MCF 10A (cell line): ENCODE data around the gene FBLN1. TPM values are rescaled to one million over a fixed set of nuclear protein-coding genes. Genes with fewer than 3 reads are reported as not detected.

Experiments
- BruUV-seq: library from RNA; stranded (reverse); fragments of 400-500 nt; replicated peaks from 2 replicates; lab custom pipeline; 2021; lab: Mats Ljungman, UMichigan
- CTCF ChIA-PET: fragments of 300-600 bp; sonication (Branson Sonifier 250); formaldehyde crosslinking; extraction: SDS; loops from one replicate; lab custom pipeline; 2021; ENCODE audit warnings: antibody characterized with exemption, inconsistent platforms; lab: Yijun Ruan, JAX
- POLR2A ChIA-PET: fragments of 300-600, 350-650 bp; sonication (Branson Sonifier 250); formaldehyde crosslinking; extraction: SDS; loops from one replicate; lab custom pipeline; 2020; ENCODE audit warnings: antibody characterized with exemption, inconsistent platforms; lab: Yijun Ruan, JAX
- DNase-seq: peaks from one replicate; pipeline ENCODE4 v3.0.0-alpha.2; 2018; ENCODE audit not compliant: unreplicated experiment
- H3K27ac Mint-ChIP-seq: one replicate; pipeline ENCODE4 v1.8.0; 2022; ENCODE audit warnings: mild to moderate bottlenecking, low read depth, mixed read lengths; ENCODE audit not compliant: unreplicated experiment
- H3K27me3 Mint-ChIP-seq: one replicate; pipeline ENCODE4 v1.8.0; 2022; ENCODE audit warnings: mixed read lengths; ENCODE audit not compliant: insufficient read depth, unreplicated experiment
- H3K36me3 Mint-ChIP-seq: one replicate; pipeline ENCODE4 v1.8.0; 2022; ENCODE audit warnings: mild to moderate bottlenecking, moderate library complexity, mixed read lengths; ENCODE audit not compliant: insufficient read depth, unreplicated experiment
- H3K4me1 Mint-ChIP-seq: one replicate; pipeline ENCODE4 v1.8.0; 2022; ENCODE audit warnings: mixed read lengths; ENCODE audit not compliant: insufficient read depth, unreplicated experiment
- H3K4me3 Mint-ChIP-seq: one replicate; pipeline ENCODE4 v1.8.0; 2022; ENCODE audit warnings: mild to moderate bottlenecking, moderate library complexity, mixed read lengths; ENCODE audit not compliant: unreplicated experiment
- H3K9me3 Mint-ChIP-seq: one replicate; pipeline ENCODE4 v1.8.0; 2022; ENCODE audit warnings: mixed read lengths; ENCODE audit not compliant: unreplicated experiment
- CTCF ChIP-seq: fragments of 200-600 bp; IDR thresholded peaks from one replicate; pipeline ENCODE4 v1.8.0; 2022; ENCODE audit warnings: antibody characterized with exemption, mild to moderate bottlenecking; ENCODE audit not compliant: unreplicated experiment
- intact Hi-C: fragments of 100-400 bp; cut with micrococcal nuclease; formaldehyde crosslinking; loops from 2 replicates; pipeline ENCODE4 v1.14.1; 2022
- total RNA-seq: library from RNA; stranded (reverse); gene quantifications from 2 replicates; pipeline ENCODE4 v1.2.3, GENCODE V29; 2022

FBLN1 gene
- total RNA-seq, 1 experiment from 2014 or later, result 110 TPM

GRCh38 chr22:45636683-45637082 is 134.0 kb downstream of the FBLN1 start:
- H3K9me3 Mint-ChIP-seq, result no peaks in the 10 kb centered on the region
- no peak overlapping the region for H3K4me3 Mint-ChIP-seq
- intact Hi-C loops, result no loop called here
- no peak for DNase-seq
- ChIA-PET CTCF (interaction anchor here (0.8 kb wide), 1 partner anchor 9 kb away, joined by 4 read pairs; no protein-coding TSS in a partner anchor), POLR2A (interaction anchor here (0.6 kb wide), 2 partner anchors 62 to 98 kb away, joined by 3 to 5 read pairs; no protein-coding TSS in a partner anchor)
- no peak overlapping the region for H3K27ac Mint-ChIP-seq
- TF ChIP-seq CTCF, result no peak
- BruUV-seq, result no TSS peak
- no peaks in the 10 kb centered on the region for H3K36me3 Mint-ChIP-seq
- peaks cover 15% of the 10 kb centered on the region for H3K27me3 Mint-ChIP-seq
- peaks cover 22% of the 10 kb centered on the region for H3K4me1 Mint-ChIP-seq

DNA sequence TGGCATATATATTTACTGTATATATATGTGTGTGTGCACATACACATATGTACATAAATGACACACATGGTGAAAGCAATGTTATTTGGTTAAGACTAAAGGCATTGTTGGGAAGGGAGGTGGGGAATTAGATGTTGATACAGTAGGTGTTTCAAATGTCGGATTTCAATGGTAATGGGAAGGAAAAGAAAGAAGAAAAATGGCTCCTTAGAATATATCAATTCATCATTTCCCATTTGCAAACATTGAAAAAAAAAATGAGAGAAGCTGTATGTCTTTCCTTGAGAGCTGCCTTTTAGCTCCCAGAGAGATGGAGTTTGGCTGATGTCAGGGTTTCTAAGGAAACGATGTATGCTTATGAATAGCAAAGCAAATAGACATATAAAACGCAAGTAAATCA is 135.5 kb downstream of the FBLN1 start:
- H3K9me3 Mint-ChIP-seq, result no peaks in the 10 kb centered on the region
- no peaks in the 10 kb centered on the region for H3K36me3 Mint-ChIP-seq
- no peak for TF ChIP-seq CTCF
- no peak for DNase-seq
- H3K4me3 Mint-ChIP-seq, result no peak overlapping the region
- peaks cover under 1% of the 10 kb centered on the region for H3K27me3 Mint-ChIP-seq
- peaks cover 16% of the 10 kb centered on the region for H3K4me1 Mint-ChIP-seq
- no TSS peak for BruUV-seq
- ChIA-PET CTCF (interaction anchor here (0.6 to 1.5 kb wide), 5 partner anchors 11 to 246 kb away, joined by 3 to 5 read pairs (median 3); no protein-coding TSS in a partner anchor), POLR2A (interaction anchor here (0.8 to 1.0 kb wide), 2 partner anchors 9 to 47 kb away, joined by 4 to 5 read pairs; no protein-coding TSS in a partner anchor)
- H3K27ac Mint-ChIP-seq, result no peak overlapping the region
- intact Hi-C loops, result no loop called here

GRCh38 chr22:45638834-45639746 is 136.4 kb downstream of the FBLN1 start:
- H3K4me3 Mint-ChIP-seq, result peak overlapping the region; percentile 51
- H3K4me1 Mint-ChIP-seq, result peaks cover 16% of the 10 kb centered on the region
- peak; percentile 93 for DNase-seq
- BruUV-seq, result no TSS peak
- H3K27ac Mint-ChIP-seq, result peak overlapping the region; percentile 78
- H3K9me3 Mint-ChIP-seq, result no peaks in the 10 kb centered on the region
- H3K36me3 Mint-ChIP-seq, result no peaks in the 10 kb centered on the region
- ChIA-PET CTCF (interaction anchor here (0.7 to 1.5 kb wide), 4 partner anchors 12 to 245 kb away, joined by 3 to 4 read pairs (median 4); no protein-coding TSS in a partner anchor), POLR2A (interaction anchor here (1.8 kb wide), 1 partner anchor 131 kb away, joined by 4 read pairs; no protein-coding TSS in a partner anchor)
- H3K27me3 Mint-ChIP-seq, result no peaks in the 10 kb centered on the region
- intact Hi-C loops, result no loop called here
- TF ChIP-seq CTCF, result no peak

DNA sequence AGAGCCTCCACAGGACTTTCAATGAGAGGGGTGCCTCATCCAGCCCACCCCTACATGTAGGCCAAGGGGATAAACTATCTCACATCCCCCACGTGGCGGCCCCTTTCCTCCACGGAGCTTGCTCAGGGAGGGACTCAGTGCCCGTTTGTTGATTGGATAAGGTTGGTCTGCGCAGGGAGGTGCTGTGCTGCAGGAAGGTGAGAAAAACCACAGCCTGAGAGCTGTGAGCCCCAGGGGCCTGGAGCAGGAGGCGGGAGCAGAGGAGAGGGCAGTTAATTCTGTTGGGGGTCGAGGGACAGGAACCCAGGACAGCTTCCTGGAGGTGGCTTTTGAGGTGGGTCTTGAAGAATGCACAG is 137.0 kb downstream of the FBLN1 start:
- Mint-ChIP-seq H3K36me3 (no peaks in the 10 kb centered on the region), H3K27ac (peak overlapping the region; percentile 78), H3K9me3 (no peaks in the 10 kb centered on the region), H3K4me1 (peaks cover 16% of the 10 kb centered on the region), H3K4me3 (no peak overlapping the region), H3K27me3 (no peaks in the 10 kb centered on the region)
- no TSS peak for BruUV-seq
- no peak for DNase-seq
- TF ChIP-seq CTCF, result no peak
- intact Hi-C loops, result no loop called here
- ChIA-PET CTCF (interaction anchor here (1.2 kb wide), 1 partner anchor 61 kb away, joined by 4 read pairs; no protein-coding TSS in a partner anchor), POLR2A (interaction anchor here (0.7 to 1.8 kb wide), 2 partner anchors 131 to 316 kb away, joined by 3 to 4 read pairs; no protein-coding TSS in a partner anchor)
